Osteoblast (primary cell): ENCODE data around the gene ETS2. TPM values are rescaled to one million over a fixed set of nuclear protein-coding genes. Genes with fewer than 3 reads are reported as not detected.

Experiments used
- DNase-seq: peaks from one replicate; pipeline ENCODE4 v3.0.0; 2011; ENCODE audit warnings: low spot score, mixed read lengths; ENCODE audit not compliant: insufficient read length; ENCODE audit errors: missing footprints
- H2AFZ ChIP-seq: 2 replicates; pipeline ENCODE4 v1.6.0; 2011; ENCODE audit warnings: mild to moderate bottlenecking, low read length
- H3K27ac ChIP-seq: 2 replicates; pipeline ENCODE4 v1.5.1; 2011; ENCODE audit warnings: mild to moderate bottlenecking, low read depth, low read length, moderate library complexity
- H3K27me3 ChIP-seq: 2 replicates; pipeline ENCODE4 v1.6.0; 2012; ENCODE audit warnings: mild to moderate bottlenecking, control low read depth, inconsistent platforms, low read length, moderate library complexity; ENCODE audit not compliant: insufficient read depth
- H3K36me3 ChIP-seq: 2 replicates; pipeline ENCODE4 v1.5.1; 2011; ENCODE audit warnings: mild to moderate bottlenecking, low read length, control low read depth, moderate library complexity; ENCODE audit not compliant: insufficient read depth
- H3K4me1 ChIP-seq: 2 replicates; pipeline ENCODE4 v1.5.1; 2011; ENCODE audit warnings: mild to moderate bottlenecking, low read length, control low read depth, moderate library complexity; ENCODE audit not compliant: insufficient read depth
- H3K4me2 ChIP-seq: 2 replicates; pipeline ENCODE4 v1.6.0; 2011; ENCODE audit warnings: mild to moderate bottlenecking, low read length; ENCODE audit not compliant: insufficient read depth
- H3K4me3 ChIP-seq: fragments of 200-600 bp; sonication (generic); 3 replicates; pipeline ENCODE4 v1.5.1; 2012; ENCODE audit warnings: mild to moderate bottlenecking, low read length, inconsistent platforms; ENCODE audit not compliant: insufficient read depth
- H3K79me2 ChIP-seq: 2 replicates; pipeline ENCODE4 v1.6.0; 2012; ENCODE audit warnings: mild to moderate bottlenecking, low read length, control low read depth, inconsistent platforms; ENCODE audit not compliant: insufficient read depth
- H3K9me3 ChIP-seq: 2 replicates; pipeline ENCODE4 v1.5.1; 2011; ENCODE audit warnings: low read depth, low read length, control low read depth
- H4K20me1 ChIP-seq: 2 replicates; pipeline ENCODE4 v1.6.0; 2012; ENCODE audit warnings: mild to moderate bottlenecking, low read length, control low read depth; ENCODE audit not compliant: insufficient read depth
- total RNA-seq: library from RNA; depleted of rRNA; stranded (reverse); fragments of >200 nt; gene quantifications from 2 replicates; pipeline ENCODE4 v1.2.3, GENCODE V29; 2012
- TF ChIP-seq, protein P1 (sequence below): IDR thresholded peaks from 2 replicates; pipeline ENCODE4 v1.5.1; 2011; ENCODE audit warnings: mild to moderate bottlenecking, low read depth, low read length, moderate library complexity; ENCODE audit errors: extremely low read depth

The ETS2 gene
- total RNA-seq, 1 donor, result 4.0 TPM

DNA sequence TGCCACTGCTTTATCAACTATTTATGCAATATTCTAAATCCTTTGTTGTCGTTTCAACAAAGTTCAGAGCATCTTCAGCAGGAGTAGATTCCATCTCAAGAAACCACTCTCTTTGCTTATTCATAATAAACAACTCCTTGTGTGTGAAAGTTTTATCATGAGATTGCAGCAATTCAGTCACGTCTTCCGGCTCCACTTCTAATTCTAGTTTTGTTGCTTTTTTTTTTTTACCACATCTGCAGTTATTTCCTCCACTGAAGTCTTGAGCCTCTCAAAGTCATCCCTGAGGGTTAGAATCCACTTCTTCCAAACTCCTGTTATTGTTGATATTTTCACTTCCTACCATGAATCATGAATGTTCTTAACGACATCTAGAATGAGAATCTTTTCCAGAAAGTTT is 14.8 kb upstream of the ETS2 start:
- no peak overlapping the region for H3K27ac ChIP-seq
- DNase-seq, result no peak
- no peaks in the 10 kb centered on the region for H4K20me1 ChIP-seq
- no peak overlapping the region for H2AFZ ChIP-seq
- H3K36me3 ChIP-seq, result no peaks in the 10 kb centered on the region
- H3K9me3 ChIP-seq, result no peaks in the 10 kb centered on the region
- TF ChIP-seq, protein P1, sequence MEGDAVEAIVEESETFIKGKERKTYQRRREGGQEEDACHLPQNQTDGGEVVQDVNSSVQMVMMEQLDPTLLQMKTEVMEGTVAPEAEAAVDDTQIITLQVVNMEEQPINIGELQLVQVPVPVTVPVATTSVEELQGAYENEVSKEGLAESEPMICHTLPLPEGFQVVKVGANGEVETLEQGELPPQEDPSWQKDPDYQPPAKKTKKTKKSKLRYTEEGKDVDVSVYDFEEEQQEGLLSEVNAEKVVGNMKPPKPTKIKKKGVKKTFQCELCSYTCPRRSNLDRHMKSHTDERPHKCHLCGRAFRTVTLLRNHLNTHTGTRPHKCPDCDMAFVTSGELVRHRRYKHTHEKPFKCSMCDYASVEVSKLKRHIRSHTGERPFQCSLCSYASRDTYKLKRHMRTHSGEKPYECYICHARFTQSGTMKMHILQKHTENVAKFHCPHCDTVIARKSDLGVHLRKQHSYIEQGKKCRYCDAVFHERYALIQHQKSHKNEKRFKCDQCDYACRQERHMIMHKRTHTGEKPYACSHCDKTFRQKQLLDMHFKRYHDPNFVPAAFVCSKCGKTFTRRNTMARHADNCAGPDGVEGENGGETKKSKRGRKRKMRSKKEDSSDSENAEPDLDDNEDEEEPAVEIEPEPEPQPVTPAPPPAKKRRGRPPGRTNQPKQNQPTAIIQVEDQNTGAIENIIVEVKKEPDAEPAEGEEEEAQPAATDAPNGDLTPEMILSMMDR, result no peak
- no peak overlapping the region for H3K4me3 ChIP-seq
- H3K27me3 ChIP-seq, result no peaks in the 10 kb centered on the region
- H3K79me2 ChIP-seq, result no peaks in the 10 kb centered on the region
- no peak overlapping the region for H3K4me2 ChIP-seq
- peaks cover 4% of the 10 kb centered on the region for H3K4me1 ChIP-seq

DNA sequence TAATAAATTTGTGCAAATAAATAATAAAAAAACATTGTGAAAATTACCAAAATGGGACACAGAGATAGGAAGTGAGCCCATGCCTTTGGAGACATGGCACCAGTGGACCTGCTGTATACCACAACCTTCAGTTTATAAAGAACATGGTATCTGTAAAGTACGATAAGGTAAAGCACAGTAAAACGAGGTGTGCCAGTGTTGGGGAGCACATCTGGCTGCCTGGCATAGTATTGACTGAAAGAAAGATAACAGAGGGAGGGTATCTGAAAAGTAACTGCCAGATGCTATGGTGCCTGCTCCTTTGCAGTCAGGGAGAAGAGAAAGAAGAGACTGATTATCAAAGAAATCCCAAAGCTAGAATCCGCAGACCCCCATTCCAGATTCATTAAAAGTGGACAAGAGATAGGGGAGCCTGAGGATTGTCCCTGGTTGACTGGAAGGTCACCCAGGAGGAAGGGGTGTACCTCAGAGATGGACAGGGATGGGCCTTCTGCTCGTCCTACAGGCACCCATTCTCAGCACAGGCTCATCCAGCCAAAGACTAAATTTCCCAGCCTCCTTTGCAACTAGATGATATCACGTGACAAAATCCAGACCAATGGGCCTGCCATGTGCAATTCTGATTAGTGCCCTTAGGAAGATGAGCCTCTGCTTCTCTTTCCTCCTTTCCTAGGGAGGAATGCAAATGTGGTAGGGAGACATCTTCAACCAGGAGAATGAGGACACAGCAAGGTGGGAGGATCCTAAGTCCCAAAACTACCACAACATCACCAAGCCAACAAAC is 12.9 kb upstream of the ETS2 start:
- DNase-seq, result no peak
- no peaks in the 10 kb centered on the region for H3K79me2 ChIP-seq
- no peak overlapping the region for H3K4me2 ChIP-seq
- H2AFZ ChIP-seq, result no peak overlapping the region
- H3K36me3 ChIP-seq, result no peaks in the 10 kb centered on the region
- no peaks in the 10 kb centered on the region for H3K27me3 ChIP-seq
- no peak overlapping the region for H3K27ac ChIP-seq
- H3K9me3 ChIP-seq, result no peaks in the 10 kb centered on the region
- no peak overlapping the region for H3K4me3 ChIP-seq
- TF ChIP-seq, protein P1, result no peak
- no peaks in the 10 kb centered on the region for H3K4me1 ChIP-seq
- no peaks in the 10 kb centered on the region for H4K20me1 ChIP-seq

DNA sequence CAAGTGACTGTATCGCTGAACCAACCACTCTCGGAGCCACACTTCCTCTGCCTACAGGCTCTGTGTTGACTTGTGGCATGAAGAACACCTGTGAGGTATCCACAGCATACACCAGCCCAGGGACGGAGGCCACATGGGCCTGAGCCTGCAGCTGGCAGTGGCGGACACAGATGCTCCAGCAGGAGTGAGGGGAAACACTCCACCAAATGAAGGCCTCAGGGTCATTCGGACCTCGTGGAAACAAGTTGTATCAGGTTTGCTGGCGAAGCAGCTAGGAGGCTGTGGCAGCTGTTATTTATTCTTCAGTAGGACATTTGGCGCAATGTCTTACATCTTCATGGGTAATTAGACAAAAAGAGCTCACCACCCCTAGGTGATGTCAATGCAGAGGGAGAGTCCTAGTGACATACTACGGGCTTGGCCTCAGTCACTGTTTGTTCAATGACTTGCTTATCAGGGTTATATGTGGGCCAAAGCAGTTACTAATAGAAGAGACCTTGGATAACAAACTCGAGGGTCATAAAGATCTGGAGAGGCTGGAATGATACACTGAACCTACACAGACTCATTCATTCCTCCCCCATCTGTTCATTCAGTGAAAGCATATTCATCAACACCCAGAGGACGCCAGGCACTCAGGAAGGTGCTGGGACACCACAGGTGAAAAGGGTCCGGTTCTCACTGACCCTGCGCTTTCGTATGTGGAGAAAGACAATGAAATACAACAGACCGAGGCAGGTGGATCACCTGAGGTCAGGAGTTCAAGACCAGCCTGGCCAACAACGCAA is 11.6 kb upstream of the ETS2 start:
- no peak for DNase-seq
- H2AFZ ChIP-seq, result no peak overlapping the region
- TF ChIP-seq, protein P1, result no peak
- no peaks in the 10 kb centered on the region for H3K36me3 ChIP-seq
- H3K4me2 ChIP-seq, result no peak overlapping the region
- H3K27ac ChIP-seq, result no peak overlapping the region
- H3K4me1 ChIP-seq, result no peaks in the 10 kb centered on the region
- no peak overlapping the region for H3K4me3 ChIP-seq
- no peaks in the 10 kb centered on the region for H3K9me3 ChIP-seq
- no peaks in the 10 kb centered on the region for H4K20me1 ChIP-seq
- no peaks in the 10 kb centered on the region for H3K79me2 ChIP-seq
- H3K27me3 ChIP-seq, result no peaks in the 10 kb centered on the region

DNA sequence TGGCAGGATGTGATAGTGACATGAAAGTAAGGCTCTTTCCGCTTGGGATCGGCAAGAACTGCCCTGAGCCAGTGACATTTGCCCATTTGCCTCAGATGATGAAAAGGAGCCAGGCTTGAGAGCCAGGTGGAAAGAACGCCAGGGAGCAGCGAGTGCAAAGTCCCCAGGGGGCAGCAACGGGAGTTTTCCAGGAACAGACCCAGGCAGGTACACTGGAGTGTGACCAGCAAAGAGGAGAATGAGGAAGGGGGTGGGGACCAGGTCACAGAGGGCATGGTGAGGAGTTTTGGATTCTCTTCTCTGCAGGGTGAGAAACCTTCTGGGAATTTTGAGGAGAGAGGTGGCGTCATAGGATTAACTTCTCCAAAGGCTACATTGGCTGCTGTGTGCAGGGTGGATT is 10.8 kb upstream of the ETS2 start:
- no peak for DNase-seq
- H2AFZ ChIP-seq, result no peak overlapping the region
- H3K79me2 ChIP-seq, result no peaks in the 10 kb centered on the region
- H3K36me3 ChIP-seq, result no peaks in the 10 kb centered on the region
- no peaks in the 10 kb centered on the region for H3K4me1 ChIP-seq
- H3K27ac ChIP-seq, result no peak overlapping the region
- H3K4me2 ChIP-seq, result no peak overlapping the region
- no peak overlapping the region for H3K4me3 ChIP-seq
- H4K20me1 ChIP-seq, result no peaks in the 10 kb centered on the region
- no peaks in the 10 kb centered on the region for H3K27me3 ChIP-seq
- TF ChIP-seq, protein P1, result no peak
- no peaks in the 10 kb centered on the region for H3K9me3 ChIP-seq
